Activated T-cell treated with anti-CD3 and anti-CD28 coated beads, Interleukin-2, amount 50 U/mL, for 1 hour (primary cell): ENCODE data around the gene NFIA.

ENCODE experiments used
- DNase-seq: peaks from one replicate; pipeline ENCODE4 v3.0.0-alpha.2; 2020

NFIA gene

GRCh38 chr1:61419657-61420056 lies 337.3 kb downstream of the NFIA start:
- DNase-seq, result no peak

- no peak for DNase-seq
These were observed 337.9 kb downstream of the NFIA start for GRCh38 chr1:61420243-61420642.

- no peak for DNase-seq
These were observed 338.8 kb downstream of the NFIA start for GRCh38 chr1:61420909-61421835.

GRCh38 chr1:61423643-61424042 lies 341.3 kb downstream of the NFIA start:
- no peak for DNase-seq

- DNase-seq, result no peak
These were observed 342.0 kb downstream of the NFIA start for GRCh38 chr1:61424382-61424781.

GRCh38 chr1:61425040-61425439 lies 342.7 kb downstream of the NFIA start:
- no peak for DNase-seq

- DNase-seq, result no peak
These were observed 343.9 kb downstream of the NFIA start for GRCh38 chr1:61426254-61426653.

GRCh38 chr1:61426885-61427284 lies 344.5 kb downstream of the NFIA start:
- no peak for DNase-seq

GRCh38 chr1:61427510-61427909 lies 345.1 kb downstream of the NFIA start:
- DNase-seq, result no peak

- DNase-seq, result no peak
These were observed 345.8 kb downstream of the NFIA start for GRCh38 chr1:61428146-61428545.

GRCh38 chr1:61432616-61433388 lies 350.4 kb downstream of the NFIA start:
- no peak for DNase-seq

- no peak for DNase-seq
These were observed 351.3 kb downstream of the NFIA start for GRCh38 chr1:61433646-61434045.

- DNase-seq, result no peak
These were observed 351.9 kb downstream of the NFIA start for GRCh38 chr1:61434276-61434675.

GRCh38 chr1:61435226-61435625 lies 352.9 kb downstream of the NFIA start:
- DNase-seq, result no peak

GRCh38 chr1:61436016-61436415 lies 353.7 kb downstream of the NFIA start:
- DNase-seq, result no peak

- DNase-seq, result no peak
These were observed 354.2 kb downstream of the NFIA start for GRCh38 chr1:61436491-61437120.

- DNase-seq, result no peak
These were observed 356.9 kb downstream of the NFIA start for GRCh38 chr1:61439234-61439633.

GRCh38 chr1:61441723-61442262 lies 359.4 kb downstream of the NFIA start:
- DNase-seq, result no peak

- DNase-seq, result no peak
These were observed 360.2 kb downstream of the NFIA start for GRCh38 chr1:61442544-61442943.

- no peak for DNase-seq
These were observed 361.9 kb downstream of the NFIA start for GRCh38 chr1:61444288-61444687.

GRCh38 chr1:61445269-61445825 lies 363.0 kb downstream of the NFIA start:
- DNase-seq, result no peak

GRCh38 chr1:61446531-61446991 lies 364.2 kb downstream of the NFIA start:
- DNase-seq, result no peak
